Astrocyte (in vitro differentiated cells and primary cell): ENCODE results near the gene RBFOX2. TPM values are rescaled to one million over a fixed set of nuclear protein-coding genes. Genes with fewer than 3 reads are reported as not detected.
"Not testable (repeated sequence)": the region's sequence is repeated elsewhere in the genome, so short reads cannot be mapped to it uniquely, and the experiment has no call there.

Experiments used
- DNase-seq: peaks from one replicate; pipeline ENCODE4 v3.0.0-alpha.2; 2010; ENCODE audit warnings: low read depth
- FAIRE-seq: peaks from 2 replicates; lab custom pipeline; 2011; peaks lifted over from hg19 to GRCh38; lab: Jason Lieb, UNC
- H2AFZ ChIP-seq: 2 replicates; pipeline ENCODE4 v1.6.0; 2012; ENCODE audit warnings: low read depth, low read length, inconsistent platforms
- H3K27ac ChIP-seq: 2 replicates; pipeline ENCODE4 v1.5.1; 2011; ENCODE audit warnings: low read depth, low read length, inconsistent platforms
- H3K27me3 ChIP-seq: 2 replicates; pipeline ENCODE4 v1.6.0; 2011; ENCODE audit warnings: low read length, inconsistent platforms; ENCODE audit not compliant: insufficient read depth
- H3K36me3 ChIP-seq: 2 replicates; pipeline ENCODE4 v1.5.1; 2011; ENCODE audit warnings: low read length, inconsistent platforms; ENCODE audit not compliant: insufficient read depth
- H3K4me1 ChIP-seq: 2 replicates; pipeline ENCODE4 v1.5.1; 2011; ENCODE audit warnings: low read length, inconsistent platforms; ENCODE audit not compliant: insufficient read depth
- H3K4me2 ChIP-seq: 2 replicates; pipeline ENCODE4 v1.6.0; 2012; ENCODE audit warnings: low read length, inconsistent platforms
- H3K4me3 ChIP-seq: 2 replicates; pipeline ENCODE4 v1.5.1; 2011; ENCODE audit warnings: low read depth, mild to moderate bottlenecking, low read length, inconsistent platforms; ENCODE audit not compliant: insufficient read depth
- H3K79me2 ChIP-seq: 2 replicates; pipeline ENCODE4 v1.6.0; 2012; ENCODE audit warnings: mild to moderate bottlenecking, low read length, inconsistent platforms; ENCODE audit not compliant: insufficient read depth
- H3K9ac ChIP-seq: 2 replicates; pipeline ENCODE4 v1.6.0; 2012; ENCODE audit warnings: mild to moderate bottlenecking, low read length, inconsistent platforms
- H3K9me3 ChIP-seq: 2 replicates; pipeline ENCODE4 v1.5.1; 2012; ENCODE audit warnings: low read depth, mild to moderate bottlenecking, low read length, inconsistent platforms; ENCODE audit not compliant: insufficient read depth
- H4K20me1 ChIP-seq: 2 replicates; pipeline ENCODE4 v1.6.0; 2012; ENCODE audit warnings: low read length, inconsistent platforms; ENCODE audit not compliant: insufficient read depth
- H3K27ac Mint-ChIP-seq: one replicate; pipeline ENCODE4 v1.8.0; 2021; ENCODE audit warnings: mild to moderate bottlenecking, mixed read lengths; ENCODE audit not compliant: unreplicated experiment
- H3K27me3 Mint-ChIP-seq: one replicate; pipeline ENCODE4 v1.8.0; 2021; ENCODE audit warnings: low read depth, mixed read lengths; ENCODE audit not compliant: unreplicated experiment
- H3K36me3 Mint-ChIP-seq: one replicate; pipeline ENCODE4 v1.8.0; 2021; ENCODE audit warnings: low read depth, mixed read lengths; ENCODE audit not compliant: unreplicated experiment
- H3K4me1 Mint-ChIP-seq: one replicate; pipeline ENCODE4 v1.8.0; 2021; ENCODE audit warnings: low read depth, mixed read lengths; ENCODE audit not compliant: unreplicated experiment
- H3K4me3 Mint-ChIP-seq: one replicate; pipeline ENCODE4 v1.8.0; 2021; ENCODE audit warnings: mild to moderate bottlenecking, moderate library complexity, mixed read lengths; ENCODE audit not compliant: unreplicated experiment
- H3K9me3 Mint-ChIP-seq: one replicate; pipeline ENCODE4 v1.8.0; 2021; ENCODE audit warnings: mild to moderate bottlenecking, mixed read lengths; ENCODE audit not compliant: unreplicated experiment
- EZH2 ChIP-seq: IDR thresholded peaks from 2 replicates; pipeline ENCODE4 v1.6.1; 2012; ENCODE audit warnings: mild to moderate bottlenecking, low read length, inconsistent platforms; ENCODE audit not compliant: insufficient read depth
- total RNA-seq: library from RNA; stranded (reverse); gene quantifications from 2 replicates; pipeline ENCODE4 v1.2.1, GENCODE V29; 2021
- TF ChIP-seq, protein P1 (sequence below): IDR thresholded peaks from 2 replicates; pipeline ENCODE4 v1.5.1; 2011; ENCODE audit warnings: low read depth, mild to moderate bottlenecking, inconsistent platforms, low read length, moderate library complexity; ENCODE audit not compliant: insufficient read depth

Gene RBFOX2
- total RNA-seq, 1 donor from 2014 or later: 169 TPM

DNA sequence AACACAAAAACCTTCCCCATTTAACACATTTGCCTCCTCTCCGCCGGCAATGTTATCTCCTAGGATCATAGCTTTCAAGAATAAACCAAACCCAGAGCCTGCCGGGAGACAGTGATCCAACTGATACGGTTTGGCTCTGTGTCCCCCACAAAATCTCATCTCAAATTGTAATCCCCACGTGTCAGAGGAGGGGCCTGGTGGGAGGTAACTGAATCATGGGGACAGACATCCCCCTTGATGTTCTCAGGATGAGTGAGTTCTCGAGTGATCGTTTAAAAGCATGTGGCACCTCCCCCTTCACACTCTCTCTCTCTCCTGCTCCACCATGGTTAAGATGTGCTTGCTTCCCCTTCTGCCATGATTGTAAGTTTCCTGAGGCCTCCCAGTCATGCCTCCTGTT lies 33.3 kb downstream of the RBFOX2 start:
- no peaks in the 10 kb centered on the region for H3K27me3 Mint-ChIP-seq
- H3K9me3 Mint-ChIP-seq: no peaks in the 10 kb centered on the region
- H3K36me3 ChIP-seq: no peaks in the 10 kb centered on the region
- H3K36me3 Mint-ChIP-seq: peaks cover 4% of the 10 kb centered on the region
- H2AFZ ChIP-seq: no peak overlapping the region
- peak overlapping the region; percentile 75 for H3K4me2 ChIP-seq
- H3K4me1 ChIP-seq: peaks cover 22% of the 10 kb centered on the region
- H3K27ac ChIP-seq: peak overlapping the region; percentile 68
- peaks cover 45% of the 10 kb centered on the region for H4K20me1 ChIP-seq
- no peak for FAIRE-seq
- H3K79me2 ChIP-seq: peaks cover 69% of the 10 kb centered on the region
- no peak overlapping the region for H3K4me3 ChIP-seq
- H3K4me3 Mint-ChIP-seq: peak overlapping the region; percentile 43
- H3K9ac ChIP-seq: peak overlapping the region; percentile 52
- H3K27ac Mint-ChIP-seq: peak overlapping the region; percentile 84
- no peak for DNase-seq
- no peaks in the 10 kb centered on the region for H3K9me3 ChIP-seq
- no peak for TF ChIP-seq EZH2
- TF ChIP-seq, protein P1, sequence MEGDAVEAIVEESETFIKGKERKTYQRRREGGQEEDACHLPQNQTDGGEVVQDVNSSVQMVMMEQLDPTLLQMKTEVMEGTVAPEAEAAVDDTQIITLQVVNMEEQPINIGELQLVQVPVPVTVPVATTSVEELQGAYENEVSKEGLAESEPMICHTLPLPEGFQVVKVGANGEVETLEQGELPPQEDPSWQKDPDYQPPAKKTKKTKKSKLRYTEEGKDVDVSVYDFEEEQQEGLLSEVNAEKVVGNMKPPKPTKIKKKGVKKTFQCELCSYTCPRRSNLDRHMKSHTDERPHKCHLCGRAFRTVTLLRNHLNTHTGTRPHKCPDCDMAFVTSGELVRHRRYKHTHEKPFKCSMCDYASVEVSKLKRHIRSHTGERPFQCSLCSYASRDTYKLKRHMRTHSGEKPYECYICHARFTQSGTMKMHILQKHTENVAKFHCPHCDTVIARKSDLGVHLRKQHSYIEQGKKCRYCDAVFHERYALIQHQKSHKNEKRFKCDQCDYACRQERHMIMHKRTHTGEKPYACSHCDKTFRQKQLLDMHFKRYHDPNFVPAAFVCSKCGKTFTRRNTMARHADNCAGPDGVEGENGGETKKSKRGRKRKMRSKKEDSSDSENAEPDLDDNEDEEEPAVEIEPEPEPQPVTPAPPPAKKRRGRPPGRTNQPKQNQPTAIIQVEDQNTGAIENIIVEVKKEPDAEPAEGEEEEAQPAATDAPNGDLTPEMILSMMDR: no peak
- peaks cover 21% of the 10 kb centered on the region for H3K4me1 Mint-ChIP-seq
- H3K27me3 ChIP-seq: no peaks in the 10 kb centered on the region

DNA sequence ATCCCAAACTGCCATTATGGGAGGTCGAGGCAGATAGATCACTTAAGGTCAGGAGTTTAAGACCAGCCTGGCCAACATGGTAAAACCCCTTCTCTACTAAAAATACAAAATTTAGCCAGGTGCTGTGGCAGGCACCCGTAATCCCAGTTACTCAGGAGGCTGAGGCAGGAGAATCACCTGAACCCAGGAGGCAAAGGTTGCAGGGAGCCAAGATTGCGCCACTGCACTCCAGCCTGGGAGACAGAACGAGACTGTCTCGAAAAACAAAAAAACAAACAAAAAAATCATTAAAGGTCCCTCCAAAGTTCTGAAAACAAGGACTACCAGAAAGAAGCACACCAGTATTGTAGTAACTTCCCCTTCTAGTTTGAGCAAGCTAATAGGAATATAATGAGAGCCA lies 34.9 kb downstream of the RBFOX2 start:
- Histone ChIP-seq H4K20me1 (peaks cover 48% of the 10 kb centered on the region), H3K4me1 (peaks cover 22% of the 10 kb centered on the region), H3K79me2 (peaks cover 64% of the 10 kb centered on the region)
- not testable (repeated sequence) for H3K4me3 ChIP-seq, H3K4me3 Mint-ChIP-seq, H3K27me3 Mint-ChIP-seq, H3K4me2 ChIP-seq, H3K9me3 Mint-ChIP-seq, H3K27me3 ChIP-seq, FAIRE-seq, H3K27ac Mint-ChIP-seq, H3K9me3 ChIP-seq, DNase-seq, H3K9ac ChIP-seq, H3K36me3 Mint-ChIP-seq, H3K36me3 ChIP-seq, H2AFZ ChIP-seq, H3K27ac ChIP-seq
- peaks cover 20% of the 10 kb centered on the region for H3K4me1 Mint-ChIP-seq

DNA sequence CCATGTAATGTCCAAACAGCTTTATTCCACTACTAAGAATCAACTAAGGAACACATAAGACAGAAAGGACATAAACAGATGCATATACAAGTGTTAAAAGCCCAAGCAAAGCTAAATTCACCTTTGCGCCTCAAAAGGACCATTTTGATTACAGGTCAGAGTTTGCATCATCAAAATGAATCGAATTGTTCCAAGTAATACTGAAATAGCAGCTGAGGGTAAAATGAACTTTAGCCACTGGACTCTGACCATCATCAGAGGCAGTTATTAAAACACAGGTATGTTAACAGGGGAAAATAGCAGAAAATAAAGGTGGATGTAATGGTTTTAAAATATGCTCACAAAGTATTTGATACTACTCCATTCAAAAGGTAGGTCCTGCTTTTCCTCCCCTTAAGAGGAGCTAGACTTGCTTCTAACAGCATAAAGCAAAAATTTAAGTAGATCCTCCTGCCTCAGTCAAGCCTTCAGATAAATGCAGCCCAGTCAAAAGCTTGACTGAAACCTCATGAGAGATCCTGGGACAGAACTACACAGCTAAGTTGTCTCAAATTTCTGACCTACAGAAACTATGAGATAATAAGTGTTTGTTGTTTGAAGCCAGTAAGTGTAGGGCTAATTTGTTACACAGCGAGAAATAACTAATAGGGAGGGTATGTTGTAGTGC lies 35.4 kb downstream of the RBFOX2 start:
- no peaks in the 10 kb centered on the region for H3K9me3 ChIP-seq
- peaks cover 64% of the 10 kb centered on the region for H3K79me2 ChIP-seq
- H3K36me3 Mint-ChIP-seq: peaks cover 4% of the 10 kb centered on the region
- no peak overlapping the region for H3K9ac ChIP-seq
- no peaks in the 10 kb centered on the region for H3K27me3 ChIP-seq
- no peak overlapping the region for H3K4me2 ChIP-seq
- no peak for FAIRE-seq
- H4K20me1 ChIP-seq: peaks cover 51% of the 10 kb centered on the region
- H3K4me3 ChIP-seq: no peak overlapping the region
- peaks cover 20% of the 10 kb centered on the region for H3K4me1 Mint-ChIP-seq
- no peak overlapping the region for H3K27ac ChIP-seq
- no peak for DNase-seq
- H3K4me3 Mint-ChIP-seq: no peak overlapping the region
- no peak overlapping the region for H2AFZ ChIP-seq
- peaks cover 22% of the 10 kb centered on the region for H3K4me1 ChIP-seq
- H3K36me3 ChIP-seq: no peaks in the 10 kb centered on the region
- TF ChIP-seq EZH2: no peak
- TF ChIP-seq, protein P1: no peak
- no peaks in the 10 kb centered on the region for H3K9me3 Mint-ChIP-seq
- H3K27ac Mint-ChIP-seq: no peak overlapping the region
- H3K27me3 Mint-ChIP-seq: no peaks in the 10 kb centered on the region
